ENCODE data around the gene GPSM3. TPM values are rescaled to one million over a fixed set of nuclear protein-coding genes. Genes with fewer than 3 reads are reported as not detected.

Gene GPSM3
- total RNA-seq, 1 experiment from 2014 or later: 10.4 TPM

DNA sequence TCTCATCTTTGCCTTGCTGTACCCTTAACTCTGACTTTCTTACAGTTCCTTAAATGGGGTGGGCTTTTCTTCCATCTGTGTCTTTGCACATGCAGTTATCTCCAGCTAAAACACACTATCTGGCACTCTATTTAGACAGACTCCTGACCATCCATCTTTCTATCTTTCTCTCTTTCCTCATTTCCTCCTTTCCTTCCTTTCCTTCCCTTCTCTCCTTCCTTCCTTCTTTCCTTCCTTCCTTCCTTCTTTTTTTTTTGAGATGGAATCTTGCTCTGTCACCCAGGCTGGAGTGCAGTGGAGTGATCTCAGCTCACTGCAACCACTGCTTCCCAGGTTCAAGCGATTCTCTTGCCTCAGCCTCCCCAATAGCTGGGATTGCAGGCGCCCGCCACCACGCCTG is 23.2 kb upstream of the GPSM3 start:
- POLR2A ChIA-PET (ENCODE audit: unreplicated experiment): no interaction called here
- intact Hi-C loops (cut with micrococcal nuclease; ENCODE audit: unreplicated experiment): no loop called here

GRCh38 chr6:32214126-32214525 is 21.7 kb upstream of the GPSM3 start:
- CTCF ChIA-PET: no interaction called here
- intact Hi-C loops (cut with micrococcal nuclease; ENCODE audit: unreplicated experiment): no loop called here
- H2AFZ ChIP-seq: no peak overlapping the region
- TF ChIP-seq EZH2 (IDR thresholded peaks at IDR 0.05; ENCODE audit: low read depth): no peak
- TF ChIP-seq CTCF (conservative IDR thresholded peaks at IDR 0.05): no peak
- H3K27ac ChIP-seq: no peak overlapping the region
- peaks cover 52% of the 10 kb centered on the region for H3K27me3 ChIP-seq (ENCODE audit: insufficient read depth, low read depth)
- POLR2A ChIA-PET (ENCODE audit: unreplicated experiment): no interaction called here
- H3K9me3 ChIP-seq (ENCODE audit: insufficient read depth, low read depth): no peaks in the 10 kb centered on the region
- H4K20me1 ChIP-seq (ENCODE audit: insufficient read depth): no peaks in the 10 kb centered on the region
- no peak for DNase-seq
- H3K4me1 ChIP-seq (replicated peaks; ENCODE audit: insufficient read depth): no peaks in the 10 kb centered on the region
- H3K4me3 ChIP-seq: no peak overlapping the region
- H3K36me3 ChIP-seq (ENCODE audit: low read depth): no peaks in the 10 kb centered on the region
- no peaks in the 10 kb centered on the region for H3K79me2 ChIP-seq (ENCODE audit: low read depth)
- no TSS peak for BruUV-seq (replicated peaks)
- H3K4me2 ChIP-seq: no peak overlapping the region
- no peaks in the 10 kb centered on the region for H3F3A ChIP-seq (ENCODE audit: insufficient read depth, low read depth)
- H3K9me2 ChIP-seq (ENCODE audit: insufficient read depth): no peaks in the 10 kb centered on the region

More for the DNA sequence above, 23.2 kb upstream of the GPSM3 start:
- CTCF ChIA-PET: no interaction called here
- no peak for DNase-seq
- H3K36me3 ChIP-seq (ENCODE audit: low read depth): no peaks in the 10 kb centered on the region
- H3K27me3 ChIP-seq (ENCODE audit: insufficient read depth, low read depth): peaks cover 67% of the 10 kb centered on the region
- H3K4me1 ChIP-seq (replicated peaks; ENCODE audit: insufficient read depth): no peaks in the 10 kb centered on the region
- H3F3A ChIP-seq (ENCODE audit: insufficient read depth, low read depth): no peaks in the 10 kb centered on the region
- no peak overlapping the region for H2AFZ ChIP-seq
- no TSS peak for BruUV-seq (replicated peaks)
- H4K20me1 ChIP-seq (ENCODE audit: insufficient read depth): no peaks in the 10 kb centered on the region
- H3K4me2 ChIP-seq: no peak overlapping the region
- no peaks in the 10 kb centered on the region for H3K79me2 ChIP-seq (ENCODE audit: low read depth)
- no peak for TF ChIP-seq CTCF (conservative IDR thresholded peaks at IDR 0.05)
- TF ChIP-seq EZH2 (IDR thresholded peaks at IDR 0.05; ENCODE audit: low read depth): no peak
- H3K9me3 ChIP-seq (ENCODE audit: insufficient read depth, low read depth): no peaks in the 10 kb centered on the region
- no peaks in the 10 kb centered on the region for H3K9me2 ChIP-seq (ENCODE audit: insufficient read depth)
- H3K4me3 ChIP-seq: no peak overlapping the region
- H3K27ac ChIP-seq: no peak overlapping the region

DNA sequence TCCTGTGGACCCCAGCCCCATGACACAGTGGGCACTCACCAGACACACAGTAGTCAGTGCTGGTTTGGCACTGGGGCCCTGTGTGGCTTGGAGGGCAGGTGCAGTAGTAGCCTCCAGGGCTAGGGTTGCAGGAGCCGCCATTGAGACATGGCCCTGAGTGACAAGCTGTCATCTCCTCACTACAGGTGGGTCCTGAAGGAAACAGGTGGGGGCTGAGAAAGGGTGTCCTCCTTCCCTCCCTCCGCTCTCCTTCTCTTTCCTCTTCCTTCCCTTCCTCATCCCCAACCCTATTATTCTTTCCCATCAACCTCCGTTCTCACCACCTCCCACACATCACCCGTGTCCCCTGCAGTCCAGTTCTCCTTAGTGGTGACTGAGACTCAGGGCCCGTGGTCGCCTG is 21.2 kb upstream of the GPSM3 start:
- no peak overlapping the region for H2AFZ ChIP-seq
- H3F3A ChIP-seq (ENCODE audit: insufficient read depth, low read depth): no peaks in the 10 kb centered on the region
- BruUV-seq (replicated peaks): no TSS peak
- H3K27ac ChIP-seq: no peak overlapping the region
- ChIA-PET POLR2A (ENCODE audit: unreplicated experiment) (no interaction called here), CTCF (no interaction called here)
- no peak overlapping the region for H3K4me3 ChIP-seq
- no peak for DNase-seq
- no peaks in the 10 kb centered on the region for H4K20me1 ChIP-seq (ENCODE audit: insufficient read depth)
- no peaks in the 10 kb centered on the region for H3K36me3 ChIP-seq (ENCODE audit: low read depth)
- no peak for TF ChIP-seq CTCF (conservative IDR thresholded peaks at IDR 0.05)
- no peak for TF ChIP-seq EZH2 (IDR thresholded peaks at IDR 0.05; ENCODE audit: low read depth)
- intact Hi-C loops (cut with micrococcal nuclease; ENCODE audit: unreplicated experiment): no loop called here
- H3K79me2 ChIP-seq (ENCODE audit: low read depth): no peaks in the 10 kb centered on the region
- H3K9me2 ChIP-seq (ENCODE audit: insufficient read depth): no peaks in the 10 kb centered on the region
- H3K27me3 ChIP-seq (ENCODE audit: insufficient read depth, low read depth): peaks cover 52% of the 10 kb centered on the region
- H3K4me1 ChIP-seq (replicated peaks; ENCODE audit: insufficient read depth): no peaks in the 10 kb centered on the region
- H3K4me2 ChIP-seq: no peak overlapping the region
- no peaks in the 10 kb centered on the region for H3K9me3 ChIP-seq (ENCODE audit: insufficient read depth, low read depth)

Measured in PC-9 (cell line).